MCF 10A (cell line): ENCODE measurements around the gene MSI2. TPM values are rescaled to one million over a fixed set of nuclear protein-coding genes. Genes with fewer than 3 reads are reported as not detected.
A peak's percentile ranks its signal among the peaks of the same experiment; 100 is the strongest.

Experiments used
- BruUV-seq: library from RNA; stranded (reverse); fragments of 400-500 nt; replicated peaks from 2 replicates; lab custom pipeline; 2021; lab: Mats Ljungman, UMichigan
- CTCF ChIA-PET: fragments of 300-600 bp; sonication (Branson Sonifier 250); formaldehyde crosslinking; extraction: SDS; loops from one replicate; lab custom pipeline; 2021; ENCODE audit warnings: antibody characterized with exemption, inconsistent platforms; lab: Yijun Ruan, JAX
- POLR2A ChIA-PET: fragments of 300-600, 350-650 bp; sonication (Branson Sonifier 250); formaldehyde crosslinking; extraction: SDS; loops from one replicate; lab custom pipeline; 2020; ENCODE audit warnings: antibody characterized with exemption, inconsistent platforms; lab: Yijun Ruan, JAX
- DNase-seq: peaks from one replicate; pipeline ENCODE4 v3.0.0-alpha.2; 2018; ENCODE audit not compliant: unreplicated experiment
- H3K27ac Mint-ChIP-seq: one replicate; pipeline ENCODE4 v1.8.0; 2022; ENCODE audit warnings: mild to moderate bottlenecking, low read depth, mixed read lengths; ENCODE audit not compliant: unreplicated experiment
- H3K27me3 Mint-ChIP-seq: one replicate; pipeline ENCODE4 v1.8.0; 2022; ENCODE audit warnings: mixed read lengths; ENCODE audit not compliant: insufficient read depth, unreplicated experiment
- H3K36me3 Mint-ChIP-seq: one replicate; pipeline ENCODE4 v1.8.0; 2022; ENCODE audit warnings: mild to moderate bottlenecking, moderate library complexity, mixed read lengths; ENCODE audit not compliant: insufficient read depth, unreplicated experiment
- H3K4me1 Mint-ChIP-seq: one replicate; pipeline ENCODE4 v1.8.0; 2022; ENCODE audit warnings: mixed read lengths; ENCODE audit not compliant: insufficient read depth, unreplicated experiment
- H3K4me3 Mint-ChIP-seq: one replicate; pipeline ENCODE4 v1.8.0; 2022; ENCODE audit warnings: mild to moderate bottlenecking, moderate library complexity, mixed read lengths; ENCODE audit not compliant: unreplicated experiment
- H3K9me3 Mint-ChIP-seq: one replicate; pipeline ENCODE4 v1.8.0; 2022; ENCODE audit warnings: mixed read lengths; ENCODE audit not compliant: unreplicated experiment
- CTCF ChIP-seq: fragments of 200-600 bp; IDR thresholded peaks from one replicate; pipeline ENCODE4 v1.8.0; 2022; ENCODE audit warnings: antibody characterized with exemption, mild to moderate bottlenecking; ENCODE audit not compliant: unreplicated experiment
- intact Hi-C: fragments of 100-400 bp; cut with micrococcal nuclease; formaldehyde crosslinking; loops from 2 replicates; pipeline ENCODE4 v1.14.1; 2022
- total RNA-seq: library from RNA; stranded (reverse); gene quantifications from 2 replicates; pipeline ENCODE4 v1.2.3, GENCODE V29; 2022

Gene MSI2
- total RNA-seq, 1 experiment from 2014 or later: 60.6 TPM

DNA sequence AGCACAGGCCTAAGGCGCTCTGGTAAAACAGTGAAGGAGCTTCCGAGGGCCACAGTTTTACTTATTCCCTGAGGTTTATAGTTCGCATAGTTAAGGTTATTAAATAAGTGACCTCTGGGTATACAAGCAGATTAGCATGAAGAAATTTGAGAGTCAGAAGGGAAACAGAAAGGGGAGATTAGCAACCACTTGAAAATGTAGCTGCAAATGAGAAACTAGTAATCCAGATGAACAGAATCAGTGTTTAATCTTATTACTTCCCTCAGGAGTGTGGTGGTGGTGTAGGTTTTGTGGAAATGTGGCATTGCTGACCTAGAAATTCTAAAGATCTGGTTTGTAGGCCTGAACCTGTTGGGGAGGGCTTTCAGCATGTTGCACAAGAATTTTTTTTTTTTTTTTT, 358.4 kb downstream of the MSI2 start:
- H3K27ac Mint-ChIP-seq: no peak overlapping the region
- intact Hi-C loops: no loop called here

GRCh38 chr17:57615836-57616757, 359.8 kb downstream of the MSI2 start:
- ChIA-PET POLR2A (no interaction called here), CTCF (interaction anchor here (0.6 to 2.0 kb wide), 4 partner anchors 18 to 665 kb away, joined by 3 to 5 read pairs (median 4); no protein-coding TSS in a partner anchor)
- H3K27me3 Mint-ChIP-seq: no peaks in the 10 kb centered on the region
- H3K4me3 Mint-ChIP-seq: no peak overlapping the region
- no peak overlapping the region for H3K27ac Mint-ChIP-seq
- TF ChIP-seq CTCF: no peak
- no TSS peak for BruUV-seq
- H3K4me1 Mint-ChIP-seq: no peaks in the 10 kb centered on the region
- intact Hi-C loops: no loop called here
- peaks cover 30% of the 10 kb centered on the region for H3K36me3 Mint-ChIP-seq
- no peaks in the 10 kb centered on the region for H3K9me3 Mint-ChIP-seq
- no peak for DNase-seq

More for the DNA sequence above, 358.4 kb downstream of the MSI2 start:
- H3K27me3 Mint-ChIP-seq: no peaks in the 10 kb centered on the region
- ChIA-PET POLR2A (interaction anchor here (0.8 kb wide), 1 partner anchor 19 kb away, joined by 3 read pairs; no protein-coding TSS in a partner anchor), CTCF (interaction anchor here (0.5 to 2.0 kb wide), 4 partner anchors 17 to 392 kb away, joined by 3 to 5 read pairs (median 4); partner anchors contain the start of gene SRSF1)
- no peaks in the 10 kb centered on the region for H3K4me1 Mint-ChIP-seq
- no peak for TF ChIP-seq CTCF
- peaks cover 30% of the 10 kb centered on the region for H3K36me3 Mint-ChIP-seq
- no TSS peak for BruUV-seq
- no peak overlapping the region for H3K4me3 Mint-ChIP-seq
- DNase-seq: no peak
- no peaks in the 10 kb centered on the region for H3K9me3 Mint-ChIP-seq

GRCh38 chr17:57617218-57617617, 360.9 kb downstream of the MSI2 start:
- ChIA-PET POLR2A (interaction anchor here (0.7 to 1.5 kb wide), 2 partner anchors 10 to 103 kb away, joined by 4 read pairs; no protein-coding TSS in a partner anchor), CTCF (interaction anchor here (0.9 to 1.1 kb wide), 2 partner anchors 19 to 55 kb away, joined by 3 to 5 read pairs; no protein-coding TSS in a partner anchor)
- TSS peak; percentile 33 for BruUV-seq
- Mint-ChIP-seq H3K36me3 (peaks cover 30% of the 10 kb centered on the region), H3K4me1 (no peaks in the 10 kb centered on the region), H3K27ac (no peak overlapping the region), H3K27me3 (no peaks in the 10 kb centered on the region), H3K4me3 (no peak overlapping the region), H3K9me3 (no peaks in the 10 kb centered on the region)
- TF ChIP-seq CTCF: no peak
- DNase-seq: no peak
- intact Hi-C loops: no loop called here
